ENCODE data around the gene IPO4. TPM values are rescaled to one million over a fixed set of nuclear protein-coding genes. Genes with fewer than 3 reads are reported as not detected.

Gene IPO4
- total and polyA plus RNA-seq, 10 of the 15 experiments (the other 5 are each of a cell fraction or from before 2014, with no cell fraction given), result 7.8 to 139 (median 37.6) TPM

DNA sequence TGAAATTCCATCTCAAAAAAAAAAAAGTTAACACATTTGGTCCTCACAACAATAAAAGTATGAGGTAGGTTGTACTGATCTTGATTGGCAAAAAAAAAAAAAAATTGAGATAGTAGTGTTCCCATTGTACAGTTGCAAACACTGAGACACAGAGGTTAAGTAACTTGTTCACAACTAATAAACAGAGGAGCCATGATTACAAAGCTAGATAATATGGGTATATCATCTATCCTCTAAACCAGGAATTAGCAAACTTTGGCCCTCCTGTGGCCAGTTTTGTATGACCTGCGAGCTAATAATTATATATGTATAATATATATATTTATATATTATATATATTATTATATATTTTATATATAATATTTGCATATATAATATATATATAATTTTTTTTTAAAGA, 54.9 kb downstream of the IPO4 start (continued):
- no peak for TF ChIP-seq USF1 (IDR thresholded peaks at IDR 0.05; ENCODE audit: borderline replicate concordance, extremely low read length, insufficient read depth, low read depth, low read length)

- Histone ChIP-seq H3K4me1 (ENCODE audit: control insufficient read depth, insufficient read depth, low read length) (peaks cover 26% of the 10 kb centered on the region), H4K20me1 (ENCODE audit: control insufficient read depth, insufficient read depth) (no peaks in the 10 kb centered on the region), H3K9ac (ENCODE audit: control insufficient read depth, insufficient read depth, low read length) (no peak overlapping the region), H3K79me2 (ENCODE audit: control insufficient read depth, insufficient read depth, low read length) (peaks cover 23% of the 10 kb centered on the region), H2AFZ (ENCODE audit: control insufficient read depth, low read depth, low read length) (no peak overlapping the region), H3K27ac (ENCODE audit: control insufficient read depth, insufficient read depth) (no peak overlapping the region), H3K9me3 (replicated peaks; ENCODE audit: control insufficient read depth, insufficient read depth, low read length) (no peaks in the 10 kb centered on the region), H3K36me3 (ENCODE audit: control insufficient read depth in 2 of 2, insufficient read depth in 2 of 2, low read length in 1 of 2) (peaks cover 2 to 5% of the 10 kb centered on the region in 2 experiments; a peak in 3 of 4 replicates), H3K4me2 (ENCODE audit: control insufficient read depth, insufficient read depth) (no peak overlapping the region), H3K4me3 (no peak overlapping the region), H3K27me3 (replicated peaks in 1 of 2; ENCODE audit: control insufficient read depth in 2 of 2, insufficient read depth in 2 of 2, low read length in 1 of 2) (no peaks in the 10 kb centered on the region)
- in situ Hi-C loops (cut with MboI), result no loop called here
- 96% methylated on average over 2 of the region's 2 CpGs for WGBS (ENCODE audit: insufficient coverage, insufficient replicate concordance, low lambda C conversion rate, missing lambda C conversion rate)
- DNase-seq (ENCODE audit: low read depth, low spot score) (no peak), ATAC-seq (no peak), FAIRE-seq (no peak)
- RAD21 ChIA-PET (ENCODE audit: unreplicated experiment), result interaction anchor here (1.3 kb wide), 1 partner anchor 13 kb away, joined by 6 read pairs; the partner anchor contains the start of gene PSME2
- SMC1A ChIA-PET (ENCODE audit: uncharacterized antibody, unreplicated experiment), result interaction anchor here (0.9 to 7.7 kb wide), 3 partner anchors 12 to 19 kb away, joined by 3 to 70 read pairs (median 3); partner anchors contain the start of genes DCAF11 and NRL
- BruUV-seq (replicated peaks), result no TSS peak
- POLR2A ChIA-PET, result interaction anchor here (0.7 to 11.6 kb wide), 2 partner anchors 11 to 40 kb away, joined by 5 to 276 read pairs; partner anchors contain the start of genes DCAF11 and NRL
- intact Hi-C loops (cut with micrococcal nuclease; ENCODE audit: unreplicated experiment), result no loop called here
- CTCF ChIA-PET, result interaction anchor here (1.2 to 1.7 kb wide), 3 partner anchors 9 to 42 kb away, joined by 4 to 8 read pairs (median 5); no protein-coding TSS in a partner anchor
- TF ChIP-seq MXI1 (IDR thresholded peaks at IDR 0.05; ENCODE audit: low read depth, low read length) (no peak), IRF3 (IDR thresholded peaks at IDR 0.05) (no peak), KLF5 (IDR thresholded peaks at IDR 0.05; ENCODE audit: partially characterized antibody) (no peak), RB1 (IDR thresholded peaks at IDR 0.05; ENCODE audit: borderline replicate concordance) (no peak), ZZZ3 (IDR thresholded peaks at IDR 0.05; ENCODE audit: control insufficient read depth, insufficient read length, low read depth) (no peak), ZBTB33 (IDR thresholded peaks at IDR 0.05) (no peak), POLR2A (IDR thresholded peaks at IDR 0.05; ENCODE audit: low read depth, low read length) (no peak), CBX5 (IDR thresholded peaks at IDR 0.05; ENCODE audit: low read depth) (no peak), JUND (IDR thresholded peaks at IDR 0.05; ENCODE audit: low read depth, low read length) (no peak)
- TF ChIP-seq, protein P1, sequence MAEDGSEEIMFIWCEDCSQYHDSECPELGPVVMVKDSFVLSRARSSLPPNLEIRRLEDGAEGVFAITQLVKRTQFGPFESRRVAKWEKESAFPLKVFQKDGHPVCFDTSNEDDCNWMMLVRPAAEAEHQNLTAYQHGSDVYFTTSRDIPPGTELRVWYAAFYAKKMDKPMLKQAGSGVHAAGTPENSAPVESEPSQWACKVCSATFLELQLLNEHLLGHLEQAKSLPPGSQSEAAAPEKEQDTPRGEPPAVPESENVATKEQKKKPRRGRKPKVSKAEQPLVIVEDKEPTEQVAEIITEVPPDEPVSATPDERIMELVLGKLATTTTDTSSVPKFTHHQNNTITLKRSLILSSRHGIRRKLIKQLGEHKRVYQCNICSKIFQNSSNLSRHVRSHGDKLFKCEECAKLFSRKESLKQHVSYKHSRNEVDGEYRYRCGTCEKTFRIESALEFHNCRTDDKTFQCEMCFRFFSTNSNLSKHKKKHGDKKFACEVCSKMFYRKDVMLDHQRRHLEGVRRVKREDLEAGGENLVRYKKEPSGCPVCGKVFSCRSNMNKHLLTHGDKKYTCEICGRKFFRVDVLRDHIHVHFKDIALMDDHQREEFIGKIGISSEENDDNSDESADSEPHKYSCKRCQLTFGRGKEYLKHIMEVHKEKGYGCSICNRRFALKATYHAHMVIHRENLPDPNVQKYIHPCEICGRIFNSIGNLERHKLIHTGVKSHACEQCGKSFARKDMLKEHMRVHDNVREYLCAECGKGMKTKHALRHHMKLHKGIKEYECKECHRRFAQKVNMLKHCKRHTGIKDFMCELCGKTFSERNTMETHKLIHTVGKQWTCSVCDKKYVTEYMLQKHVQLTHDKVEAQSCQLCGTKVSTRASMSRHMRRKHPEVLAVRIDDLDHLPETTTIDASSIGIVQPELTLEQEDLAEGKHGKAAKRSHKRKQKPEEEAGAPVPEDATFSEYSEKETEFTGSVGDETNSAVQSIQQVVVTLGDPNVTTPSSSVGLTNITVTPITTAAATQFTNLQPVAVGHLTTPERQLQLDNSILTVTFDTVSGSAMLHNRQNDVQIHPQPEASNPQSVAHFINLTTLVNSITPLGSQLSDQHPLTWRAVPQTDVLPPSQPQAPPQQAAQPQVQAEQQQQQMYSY (CRISPR knock-in tag; IDR thresholded peaks at IDR 0.05), result no peak
- TF ChIP-seq, protein P2, sequence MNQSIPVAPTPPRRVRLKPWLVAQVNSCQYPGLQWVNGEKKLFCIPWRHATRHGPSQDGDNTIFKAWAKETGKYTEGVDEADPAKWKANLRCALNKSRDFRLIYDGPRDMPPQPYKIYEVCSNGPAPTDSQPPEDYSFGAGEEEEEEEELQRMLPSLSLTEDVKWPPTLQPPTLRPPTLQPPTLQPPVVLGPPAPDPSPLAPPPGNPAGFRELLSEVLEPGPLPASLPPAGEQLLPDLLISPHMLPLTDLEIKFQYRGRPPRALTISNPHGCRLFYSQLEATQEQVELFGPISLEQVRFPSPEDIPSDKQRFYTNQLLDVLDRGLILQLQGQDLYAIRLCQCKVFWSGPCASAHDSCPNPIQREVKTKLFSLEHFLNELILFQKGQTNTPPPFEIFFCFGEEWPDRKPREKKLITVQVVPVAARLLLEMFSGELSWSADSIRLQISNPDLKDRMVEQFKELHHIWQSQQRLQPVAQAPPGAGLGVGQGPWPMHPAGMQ (IDR thresholded peaks at IDR 0.05; ENCODE audit: borderline replicate concordance), result no peak
Measured at GRCh38 chr14:24132976-24133375, 55.6 kb downstream of the IPO4 start.

All from GM12878 (cell line).